IPS-18a (cell line): ENCODE results near the gene GNG10.
"Not testable (repeated sequence)": the region's sequence is repeated elsewhere in the genome, so short reads cannot be mapped to it uniquely, and the experiment has no call there.

Experiments
- H3K27ac ChIP-seq: one replicate; pipeline ENCODE4 v1.5.1; 2013; ENCODE audit warnings: low read length
- H3K27me3 ChIP-seq: one replicate; pipeline ENCODE4 v1.6.1; 2013; ENCODE audit warnings: mild to moderate bottlenecking, low read length; ENCODE audit not compliant: control insufficient read depth, insufficient read depth
- H3K36me3 ChIP-seq: one replicate; pipeline ENCODE4 v1.6.1; 2013; ENCODE audit warnings: low read depth, low read length; ENCODE audit not compliant: control insufficient read depth
- H3K4me1 ChIP-seq: one replicate; pipeline ENCODE4 v1.6.1; 2013; ENCODE audit warnings: low read depth, low read length; ENCODE audit not compliant: control insufficient read depth
- H3K4me3 ChIP-seq: one replicate; pipeline ENCODE4 v1.5.1; 2013; ENCODE audit warnings: low read length
- H3K9ac ChIP-seq: one replicate; pipeline ENCODE4 v1.6.1; 2013; ENCODE audit warnings: mild to moderate bottlenecking, low read length, moderate library complexity
- H3K9me3 ChIP-seq: one replicate; pipeline ENCODE4 v1.6.1; 2013; ENCODE audit warnings: low read depth, low read length; ENCODE audit not compliant: control insufficient read depth

The GNG10 gene

DNA sequence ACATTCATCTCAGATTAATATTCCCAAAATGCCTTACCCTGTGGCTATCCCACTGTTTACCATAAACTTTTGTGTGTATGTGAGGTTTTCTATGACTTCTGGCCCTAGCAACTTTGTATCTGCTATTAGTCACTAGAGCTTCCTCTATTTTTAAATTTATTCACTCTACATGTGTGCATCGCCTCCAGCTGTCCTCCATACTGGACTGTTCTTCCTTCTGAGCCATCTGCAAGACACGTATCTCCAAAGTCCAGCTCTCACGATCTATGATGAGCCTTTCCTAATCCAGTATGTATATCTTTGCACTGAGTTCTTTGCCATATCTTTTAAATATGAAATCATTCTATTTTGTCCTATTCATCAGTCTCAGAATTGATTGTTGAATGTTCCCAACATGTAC, 1.7 kb upstream of the GNG10 start:
- Histone ChIP-seq H3K4me1 (peaks cover 12% of the 10 kb centered on the region), H3K9ac (no peak overlapping the region), H3K9me3 (no peaks in the 10 kb centered on the region), H3K27ac (no peak overlapping the region), H3K27me3 (peaks cover 8% of the 10 kb centered on the region), H3K36me3 (no peaks in the 10 kb centered on the region), H3K4me3 (no peak overlapping the region)

DNA sequence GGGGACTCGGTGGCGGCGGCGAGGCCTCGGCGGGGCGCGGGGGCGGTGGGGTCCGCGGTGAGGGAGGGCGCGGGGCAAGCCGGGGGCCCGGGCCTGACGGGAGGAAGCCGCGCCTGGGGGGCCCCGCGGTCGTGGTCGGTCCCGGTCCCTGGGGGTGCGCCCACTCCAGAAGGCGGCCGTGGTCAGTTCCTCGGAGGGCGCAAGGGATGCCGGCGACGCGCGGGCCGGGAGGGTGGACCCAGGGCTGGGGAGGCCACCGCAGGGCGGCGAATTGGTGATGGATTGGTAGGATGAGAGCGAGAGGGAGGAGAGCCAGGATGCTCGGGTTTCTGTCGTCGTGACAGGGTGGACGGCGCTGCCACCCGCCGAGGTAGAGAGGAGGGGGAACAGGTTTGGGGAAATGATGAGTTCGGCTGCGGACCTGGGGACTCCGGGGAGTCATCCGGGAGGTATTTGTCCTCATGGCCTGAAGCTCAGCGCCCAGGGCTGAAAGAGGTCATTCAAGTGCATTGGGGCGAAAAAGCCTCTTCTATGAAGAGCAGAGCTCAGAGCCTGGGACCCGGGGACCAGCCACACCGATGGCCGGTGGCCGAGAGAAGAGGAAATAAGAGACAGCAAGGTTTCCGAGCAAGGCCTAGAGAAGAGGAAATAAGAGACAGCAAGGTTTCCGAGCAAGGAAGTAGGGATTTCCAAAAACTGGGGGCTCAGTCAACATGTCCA, 557 bp downstream of the GNG10 start:
- H3K27me3 ChIP-seq, result peaks cover 8% of the 10 kb centered on the region
- H3K27ac ChIP-seq, result no peak overlapping the region
- peaks cover 12% of the 10 kb centered on the region for H3K4me1 ChIP-seq
- no peaks in the 10 kb centered on the region for H3K9me3 ChIP-seq
- H3K4me3 ChIP-seq, result peak overlapping the region; percentile 65
- peak overlapping the region; percentile 14 for H3K9ac ChIP-seq
- H3K36me3 ChIP-seq, result no peaks in the 10 kb centered on the region

- H3K4me1 ChIP-seq, result peaks cover 12% of the 10 kb centered on the region
- H3K27me3 ChIP-seq, result peaks cover 8% of the 10 kb centered on the region
- peak overlapping the region; percentile 14 for H3K9ac ChIP-seq
- no peaks in the 10 kb centered on the region for H3K9me3 ChIP-seq
- peak overlapping the region; percentile 65 for H3K4me3 ChIP-seq
- H3K36me3 ChIP-seq, result no peaks in the 10 kb centered on the region
- no peak overlapping the region for H3K27ac ChIP-seq
Measured at GRCh38 chr9:111662576-111663300, 1.3 kb downstream of the GNG10 start.

DNA sequence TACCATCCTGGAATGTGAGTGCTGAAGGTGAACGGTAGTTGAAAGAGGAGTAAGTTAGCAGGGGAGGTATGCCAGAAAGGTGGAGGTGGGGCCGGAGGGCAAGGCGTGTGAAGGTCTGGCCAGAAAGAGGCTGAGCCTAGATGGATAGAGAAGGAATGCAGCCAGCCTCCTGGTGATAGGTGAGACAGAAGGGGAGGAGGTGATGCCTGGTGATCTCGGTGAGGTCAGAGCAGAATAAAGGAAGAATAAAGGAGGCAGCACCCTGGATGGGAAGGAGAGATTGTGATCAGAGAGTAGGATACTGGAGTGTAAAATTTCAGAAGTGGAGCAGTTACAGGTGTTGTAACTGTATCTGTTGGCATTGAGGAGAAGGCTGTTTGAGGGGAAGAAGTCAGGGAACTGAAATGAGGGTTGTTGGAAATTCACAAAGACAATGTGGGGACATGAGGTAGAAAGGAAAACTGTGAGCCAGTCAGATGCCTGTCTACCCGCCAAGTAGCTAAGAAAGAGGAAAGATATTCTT, 2.0 kb downstream of the GNG10 start:
- Histone ChIP-seq H3K4me3 (peak overlapping the region; percentile 65), H3K27ac (no peak overlapping the region), H3K4me1 (peaks cover 12% of the 10 kb centered on the region), H3K9me3 (no peaks in the 10 kb centered on the region), H3K9ac (no peak overlapping the region), H3K27me3 (peaks cover 8% of the 10 kb centered on the region), H3K36me3 (no peaks in the 10 kb centered on the region)

DNA sequence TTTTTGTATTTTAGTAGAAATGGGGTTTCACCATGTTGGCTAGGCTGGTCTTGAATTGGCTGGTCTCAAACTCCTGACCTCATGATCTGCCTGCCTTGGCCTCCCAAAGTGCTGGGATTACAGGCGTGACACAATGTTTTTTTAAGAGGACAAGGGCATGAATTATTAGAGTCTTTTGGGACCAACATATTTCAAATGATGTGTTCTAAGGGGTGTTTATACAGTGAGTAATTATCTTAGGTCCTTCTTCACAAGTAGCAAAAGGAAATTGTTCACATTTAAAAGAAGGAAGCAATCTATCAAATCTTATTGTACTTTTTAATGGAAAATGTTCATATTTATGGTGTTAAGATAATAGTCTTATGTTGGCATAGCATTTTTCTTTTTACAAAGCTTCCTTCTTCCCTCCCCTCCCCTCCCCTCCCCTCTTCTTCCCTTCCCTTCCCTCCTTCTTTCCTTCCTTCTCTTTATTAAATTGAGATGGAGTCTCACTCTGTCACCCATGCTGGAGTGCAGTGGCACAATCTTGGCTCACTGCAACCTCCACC, 6.7 kb downstream of the GNG10 start:
- no peaks in the 10 kb centered on the region for H3K9me3 ChIP-seq
- H3K9ac ChIP-seq, result no peak overlapping the region
- peaks cover 3% of the 10 kb centered on the region for H3K4me1 ChIP-seq
- H3K27me3 ChIP-seq, result no peaks in the 10 kb centered on the region
- no peak overlapping the region for H3K4me3 ChIP-seq
- H3K27ac ChIP-seq, result no peak overlapping the region
- no peaks in the 10 kb centered on the region for H3K36me3 ChIP-seq

DNA sequence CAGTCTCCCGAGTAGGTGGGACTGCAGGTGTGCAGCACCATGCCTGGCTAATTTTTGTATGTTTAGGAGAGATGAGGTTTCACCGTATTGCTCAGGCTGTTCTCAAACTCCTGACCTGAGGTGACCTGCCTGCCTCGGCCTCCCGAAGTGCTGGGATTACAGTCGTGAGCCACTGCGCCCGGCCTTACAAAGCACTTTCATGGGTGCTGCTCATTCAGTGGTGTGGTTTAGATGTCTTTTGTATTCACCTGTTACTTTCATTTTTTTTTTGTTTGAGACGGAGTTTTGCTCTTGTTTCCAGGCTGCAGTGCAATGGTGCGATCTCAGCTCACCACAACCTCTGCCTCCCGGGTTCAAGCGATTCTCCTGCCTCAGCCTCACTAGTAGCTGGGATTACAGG, 7.2 kb downstream of the GNG10 start:
- not testable (repeated sequence) for H3K9ac ChIP-seq, H3K36me3 ChIP-seq, H3K9me3 ChIP-seq, H3K4me3 ChIP-seq, H3K4me1 ChIP-seq, H3K27ac ChIP-seq, H3K27me3 ChIP-seq

DNA sequence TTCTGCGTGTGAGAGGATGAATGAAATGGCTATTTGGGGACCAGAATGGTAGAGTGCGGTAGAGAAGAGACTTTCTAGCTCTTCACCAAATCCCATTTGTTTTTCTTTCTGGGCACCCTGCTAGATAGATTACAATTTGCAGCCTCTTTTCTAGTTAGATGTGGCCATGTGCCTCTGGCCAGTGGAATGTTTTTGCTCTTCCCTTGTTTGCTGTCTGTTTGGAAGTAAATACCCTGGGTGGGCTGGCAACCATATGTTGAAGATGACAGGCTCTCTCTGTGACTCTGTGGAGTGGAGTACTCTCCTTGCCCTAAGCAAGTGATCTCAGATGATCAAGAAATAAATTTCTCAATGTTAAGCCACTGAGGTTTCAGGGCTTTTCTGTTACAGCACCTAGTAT, 12.9 kb downstream of the GNG10 start:
- Histone ChIP-seq H3K36me3 (no peaks in the 10 kb centered on the region), H3K4me1 (no peaks in the 10 kb centered on the region), H3K9me3 (no peaks in the 10 kb centered on the region), H3K4me3 (no peak overlapping the region), H3K9ac (no peak overlapping the region), H3K27me3 (no peaks in the 10 kb centered on the region), H3K27ac (no peak overlapping the region)

DNA sequence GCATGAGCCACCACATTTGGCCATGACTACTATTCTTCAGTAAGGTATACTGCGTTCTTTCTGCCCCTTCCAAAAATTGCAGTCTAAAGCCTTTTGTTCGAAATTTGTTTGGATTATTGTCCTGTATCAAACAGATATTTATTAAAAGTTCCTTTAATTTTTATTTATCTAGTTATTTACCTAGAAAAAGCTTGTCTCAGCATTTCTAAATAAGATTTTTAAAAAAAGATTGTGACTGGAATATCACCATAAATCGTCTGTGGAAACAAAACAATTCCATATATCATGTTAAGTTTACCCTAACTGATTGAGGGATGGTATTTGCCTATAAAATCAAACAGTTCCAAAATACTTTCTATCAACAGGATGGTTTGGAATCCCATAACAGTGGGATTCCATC, 14.7 kb downstream of the GNG10 start:
- no peaks in the 10 kb centered on the region for H3K9me3 ChIP-seq
- H3K36me3 ChIP-seq, result no peaks in the 10 kb centered on the region
- H3K27ac ChIP-seq, result no peak overlapping the region
- H3K27me3 ChIP-seq, result no peaks in the 10 kb centered on the region
- H3K9ac ChIP-seq, result no peak overlapping the region
- H3K4me3 ChIP-seq, result no peak overlapping the region
- H3K4me1 ChIP-seq, result no peaks in the 10 kb centered on the region

DNA sequence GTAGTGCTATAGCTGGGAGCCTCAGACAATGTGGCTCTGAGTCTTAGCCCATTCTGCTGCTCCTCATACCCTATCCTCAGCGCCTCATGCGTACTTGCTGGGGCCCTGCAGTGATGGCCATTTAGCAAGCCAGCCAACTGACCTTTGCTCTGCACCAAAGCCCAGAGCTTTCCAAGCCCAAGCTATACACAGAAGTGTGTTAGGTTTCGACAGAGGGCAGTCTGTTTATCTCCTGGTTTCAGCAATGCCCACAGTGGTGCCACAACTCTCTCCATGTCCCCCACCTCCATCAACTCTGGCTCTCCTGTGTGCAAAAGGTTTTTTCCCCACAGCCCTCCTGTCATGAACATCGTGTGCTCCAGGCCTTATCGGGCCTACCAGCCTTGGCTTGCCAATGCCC, 16.9 kb downstream of the GNG10 start:
- H3K9me3 ChIP-seq, result no peaks in the 10 kb centered on the region
- no peak overlapping the region for H3K27ac ChIP-seq
- H3K36me3 ChIP-seq, result no peaks in the 10 kb centered on the region
- H3K4me3 ChIP-seq, result no peak overlapping the region
- H3K4me1 ChIP-seq, result no peaks in the 10 kb centered on the region
- H3K9ac ChIP-seq, result no peak overlapping the region
- H3K27me3 ChIP-seq, result no peaks in the 10 kb centered on the region

GRCh38 chr9:111679199-111679598, 17.8 kb downstream of the GNG10 start:
- Histone ChIP-seq H3K4me1 (no peaks in the 10 kb centered on the region), H3K4me3 (no peak overlapping the region), H3K9ac (no peak overlapping the region), H3K36me3 (no peaks in the 10 kb centered on the region), H3K27ac (no peak overlapping the region), H3K9me3 (no peaks in the 10 kb centered on the region), H3K27me3 (no peaks in the 10 kb centered on the region)

DNA sequence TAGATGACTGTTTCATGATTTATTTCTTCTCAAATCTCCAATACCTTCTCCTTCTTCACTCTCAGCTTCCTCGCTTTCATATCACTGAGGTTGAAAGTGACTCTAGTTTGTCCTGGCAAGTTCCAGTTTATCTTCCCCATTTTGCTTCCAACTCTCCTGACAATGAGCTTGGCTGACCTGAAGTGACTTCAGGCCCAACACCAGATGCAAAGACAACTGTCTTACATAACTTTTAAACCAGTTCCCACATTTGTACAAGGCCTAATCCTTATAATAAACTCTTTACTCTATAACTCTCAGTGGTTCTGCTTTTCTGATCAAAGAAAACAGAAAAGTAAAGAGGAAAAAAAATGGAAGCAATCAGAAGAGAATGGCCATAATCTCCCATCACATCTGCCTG, 22.0 kb downstream of the GNG10 start:
- Histone ChIP-seq H3K36me3 (no peaks in the 10 kb centered on the region), H3K27ac (no peak overlapping the region), H3K9ac (no peak overlapping the region), H3K27me3 (no peaks in the 10 kb centered on the region), H3K4me3 (no peak overlapping the region), H3K4me1 (no peaks in the 10 kb centered on the region), H3K9me3 (no peaks in the 10 kb centered on the region)
